ENCODE measurements around the gene MARCHF5. TPM values are rescaled to one million over a fixed set of nuclear protein-coding genes. Genes with fewer than 3 reads are reported as not detected.

MARCHF5 gene
- total RNA-seq, 1 experiment from 2014 or later: 17.6 TPM

Other genes starting within 250 kb of the MARCHF5 start
- 1.0 and 1.1 TPM in 2 replicates for gene CPEB3, start 89 bp upstream of the MARCHF5 start, total RNA-seq (2021)

Data from H9 (cell line).